ENCODE data around the gene NISCH. TPM values are rescaled to one million over a fixed set of nuclear protein-coding genes. Genes with fewer than 3 reads are reported as not detected.

The NISCH gene
- total RNA-seq, 2 donors from 2014 or later: 80.2 to 81.7 TPM

- Mint-ChIP-seq H3K27me3 (ENCODE audit: low read depth) (no peaks in the 10 kb centered on the region), H3K36me3 (ENCODE audit: insufficient read depth in 2 of 2) (no peaks in the 10 kb centered on the region), H3K9me3 (no peaks in the 10 kb centered on the region), H3K27ac (no peak overlapping the region), H3K4me1 (ENCODE audit: low read depth) (no peaks in the 10 kb centered on the region), H3K4me3 (no peak overlapping the region)
- ATAC-seq (replicated peaks in 1 of 2): no peak
- DNase-seq: no peak
Measured at GRCh38 chr3:52488746-52489145, 33.3 kb downstream of the NISCH start.

- no peak overlapping the region for H3K4me3 Mint-ChIP-seq
- H3K27me3 Mint-ChIP-seq (ENCODE audit: low read depth): no peaks in the 10 kb centered on the region
Measured at GRCh38 chr3:52489453-52489852, 34.0 kb downstream of the NISCH start.

GRCh38 chr3:52490035-52490938 lies 34.9 kb downstream of the NISCH start:
- Mint-ChIP-seq H3K27me3 (ENCODE audit: low read depth) (no peaks in the 10 kb centered on the region), H3K9me3 (no peaks in the 10 kb centered on the region), H3K36me3 (ENCODE audit: insufficient read depth in 2 of 2) (no peaks in the 10 kb centered on the region), H3K27ac (no peak overlapping the region), H3K4me3 (no peak overlapping the region), H3K4me1 (ENCODE audit: low read depth) (peaks cover 5% of the 10 kb centered on the region)
- DNase-seq (no peak), ATAC-seq (replicated peaks in 1 of 2) (no peak)

More at GRCh38 chr3:52489453-52489852, 34.0 kb downstream of the NISCH start:
- Mint-ChIP-seq H3K4me1 (ENCODE audit: low read depth) (peaks cover 2% of the 10 kb centered on the region), H3K36me3 (ENCODE audit: insufficient read depth in 2 of 2) (no peaks in the 10 kb centered on the region), H3K9me3 (no peaks in the 10 kb centered on the region), H3K27ac (no peak overlapping the region)
- ATAC-seq (replicated peaks in 1 of 2): no peak
- DNase-seq: no peak

GRCh38 chr3:52490939-52491526 lies 35.6 kb downstream of the NISCH start:
- H3K4me1 Mint-ChIP-seq (ENCODE audit: low read depth): peaks cover 5% of the 10 kb centered on the region
- no peak for ATAC-seq (replicated peaks in 1 of 2)
- no peaks in the 10 kb centered on the region for H3K9me3 Mint-ChIP-seq
- no peak overlapping the region for H3K4me3 Mint-ChIP-seq
- H3K36me3 Mint-ChIP-seq (ENCODE audit: insufficient read depth in 2 of 2): no peaks in the 10 kb centered on the region
- DNase-seq: no peak
- H3K27ac Mint-ChIP-seq: no peak overlapping the region
- no peaks in the 10 kb centered on the region for H3K27me3 Mint-ChIP-seq (ENCODE audit: low read depth)

- no peaks in the 10 kb centered on the region for H3K36me3 Mint-ChIP-seq (ENCODE audit: insufficient read depth in 2 of 2)
Measured at GRCh38 chr3:52492059-52492458, 36.7 kb downstream of the NISCH start.

GRCh38 chr3:52493232-52494017 lies 38.0 kb downstream of the NISCH start:
- Mint-ChIP-seq H3K4me1 (ENCODE audit: low read depth) (peaks cover 5% of the 10 kb centered on the region), H3K4me3 (no peak overlapping the region), H3K27ac (no peak overlapping the region), H3K27me3 (ENCODE audit: low read depth) (no peaks in the 10 kb centered on the region), H3K9me3 (no peaks in the 10 kb centered on the region), H3K36me3 (ENCODE audit: insufficient read depth in 2 of 2) (no peaks in the 10 kb centered on the region)
- no peak for DNase-seq
- no peak for ATAC-seq (replicated peaks in 1 of 2)

More at GRCh38 chr3:52492059-52492458, 36.7 kb downstream of the NISCH start:
- Mint-ChIP-seq H3K4me3 (no peak overlapping the region), H3K4me1 (ENCODE audit: low read depth) (peaks cover 5% of the 10 kb centered on the region), H3K9me3 (no peaks in the 10 kb centered on the region), H3K27me3 (ENCODE audit: low read depth) (no peaks in the 10 kb centered on the region), H3K27ac (no peak overlapping the region)
- no peak for DNase-seq
- ATAC-seq (replicated peaks in 1 of 2): no peak

GRCh38 chr3:52494445-52494844 lies 39.0 kb downstream of the NISCH start:
- ATAC-seq (replicated peaks in 1 of 2): peak in 1 of 2 donors; percentile 2
- no peak for DNase-seq
- no peak overlapping the region for H3K4me3 Mint-ChIP-seq
- no peaks in the 10 kb centered on the region for H3K9me3 Mint-ChIP-seq
- peaks cover 11% of the 10 kb centered on the region for H3K4me1 Mint-ChIP-seq (ENCODE audit: low read depth)
- no peak overlapping the region for H3K27ac Mint-ChIP-seq
- no peaks in the 10 kb centered on the region for H3K27me3 Mint-ChIP-seq (ENCODE audit: low read depth)
- no peaks in the 10 kb centered on the region for H3K36me3 Mint-ChIP-seq (ENCODE audit: insufficient read depth in 2 of 2)

- peak; percentile 2 to 20 for ATAC-seq (replicated peaks in 1 of 2)
- Mint-ChIP-seq H3K27ac (no peak within 1 kb of the TSS), H3K36me3 (ENCODE audit: insufficient read depth in 2 of 2) (no peaks in the 10 kb centered on the region), H3K9me3 (no peaks in the 10 kb centered on the region), H3K27me3 (ENCODE audit: low read depth) (no peaks in the 10 kb centered on the region), H3K4me1 (ENCODE audit: low read depth) (peaks cover 11% of the 10 kb centered on the region), H3K4me3 (no peak within 1 kb of the TSS)
- no peak for DNase-seq
Measured at GRCh38 chr3:52494886-52495495, 39.6 kb downstream of the NISCH start, which contains the start of gene STAB1. Gene STAB1, plus strand, starts transcription at chr3:52495338. Its CDS starts 76 bp downstream, at chr3:52495414.

GRCh38 chr3:52495777-52496602 lies 40.6 kb downstream of the NISCH start:
- ATAC-seq (replicated peaks in 1 of 2) (no peak), DNase-seq (no peak)
- no peaks in the 10 kb centered on the region for H3K27me3 Mint-ChIP-seq (ENCODE audit: low read depth)
- H3K27ac Mint-ChIP-seq: no peak overlapping the region
- no peak overlapping the region for H3K4me3 Mint-ChIP-seq
- no peaks in the 10 kb centered on the region for H3K9me3 Mint-ChIP-seq
- no peaks in the 10 kb centered on the region for H3K36me3 Mint-ChIP-seq (ENCODE audit: insufficient read depth in 2 of 2)
- peaks cover 11% of the 10 kb centered on the region for H3K4me1 Mint-ChIP-seq (ENCODE audit: low read depth)

GRCh38 chr3:52498137-52499054 lies 43.0 kb downstream of the NISCH start:
- H3K9me3 Mint-ChIP-seq: no peaks in the 10 kb centered on the region
- no peak overlapping the region for H3K27ac Mint-ChIP-seq
- peaks cover 11% of the 10 kb centered on the region for H3K4me1 Mint-ChIP-seq (ENCODE audit: low read depth)
- H3K36me3 Mint-ChIP-seq (ENCODE audit: insufficient read depth in 2 of 2): no peaks in the 10 kb centered on the region
- H3K4me3 Mint-ChIP-seq: no peak overlapping the region
- H3K27me3 Mint-ChIP-seq (ENCODE audit: low read depth): no peaks in the 10 kb centered on the region
- DNase-seq (no peak), ATAC-seq (replicated peaks in 1 of 2) (no peak)

GRCh38 chr3:52501046-52501445 lies 45.6 kb downstream of the NISCH start:
- no peak overlapping the region for H3K27ac Mint-ChIP-seq
- H3K4me3 Mint-ChIP-seq: no peak overlapping the region
- no peaks in the 10 kb centered on the region for H3K9me3 Mint-ChIP-seq
- DNase-seq (no peak), ATAC-seq (replicated peaks in 1 of 2) (no peak)
- H3K4me1 Mint-ChIP-seq (ENCODE audit: low read depth): peaks cover 6% of the 10 kb centered on the region
- no peaks in the 10 kb centered on the region for H3K27me3 Mint-ChIP-seq (ENCODE audit: low read depth)
- H3K36me3 Mint-ChIP-seq (ENCODE audit: insufficient read depth in 2 of 2): no peaks in the 10 kb centered on the region
